ENCODE measurements around the gene MOB2. TPM values are rescaled to one million over a fixed set of nuclear protein-coding genes. Genes with fewer than 3 reads are reported as not detected.

MOB2 gene
- total RNA-seq, 1 donor from 2014 or later = 27.1 TPM

DNA sequence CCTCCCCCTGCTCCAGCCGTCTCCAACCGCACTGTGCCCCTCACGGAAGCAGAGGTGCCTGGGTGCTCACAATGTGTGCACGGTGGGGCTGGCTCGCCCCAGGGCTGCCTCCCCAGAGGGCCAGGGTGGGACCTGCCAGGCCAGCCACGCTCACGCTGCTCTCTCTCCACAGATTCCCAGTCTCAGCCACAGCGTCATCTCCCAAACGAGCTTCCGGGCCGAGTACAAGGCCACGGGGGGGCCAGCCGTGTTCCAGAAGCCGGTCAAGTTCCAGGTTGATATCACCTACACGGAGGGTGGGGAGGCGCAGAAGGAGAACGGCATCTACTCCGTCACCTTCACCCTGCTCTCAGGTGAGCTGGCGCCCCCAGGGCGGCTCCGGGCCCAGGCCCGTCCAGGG, 30.4 kb downstream of the MOB2 start:
- no peak for DNase-seq

DNA sequence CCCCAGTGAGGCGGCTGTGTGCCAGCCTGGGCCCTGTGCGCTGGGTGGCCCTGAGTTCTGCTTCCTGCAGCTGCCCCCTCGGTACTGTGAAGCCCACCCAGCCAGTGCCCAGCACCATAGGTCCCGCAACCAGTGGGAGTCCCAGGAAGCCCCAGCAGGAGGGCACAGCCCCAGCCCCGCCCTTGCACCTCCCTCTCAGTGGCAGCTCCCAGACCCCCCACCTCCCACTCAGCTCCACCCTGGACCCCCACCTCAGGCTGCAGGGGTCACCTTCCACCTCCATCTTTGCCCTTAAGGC, 30.9 kb downstream of the MOB2 start:
- DNase-seq = no peak

DNA sequence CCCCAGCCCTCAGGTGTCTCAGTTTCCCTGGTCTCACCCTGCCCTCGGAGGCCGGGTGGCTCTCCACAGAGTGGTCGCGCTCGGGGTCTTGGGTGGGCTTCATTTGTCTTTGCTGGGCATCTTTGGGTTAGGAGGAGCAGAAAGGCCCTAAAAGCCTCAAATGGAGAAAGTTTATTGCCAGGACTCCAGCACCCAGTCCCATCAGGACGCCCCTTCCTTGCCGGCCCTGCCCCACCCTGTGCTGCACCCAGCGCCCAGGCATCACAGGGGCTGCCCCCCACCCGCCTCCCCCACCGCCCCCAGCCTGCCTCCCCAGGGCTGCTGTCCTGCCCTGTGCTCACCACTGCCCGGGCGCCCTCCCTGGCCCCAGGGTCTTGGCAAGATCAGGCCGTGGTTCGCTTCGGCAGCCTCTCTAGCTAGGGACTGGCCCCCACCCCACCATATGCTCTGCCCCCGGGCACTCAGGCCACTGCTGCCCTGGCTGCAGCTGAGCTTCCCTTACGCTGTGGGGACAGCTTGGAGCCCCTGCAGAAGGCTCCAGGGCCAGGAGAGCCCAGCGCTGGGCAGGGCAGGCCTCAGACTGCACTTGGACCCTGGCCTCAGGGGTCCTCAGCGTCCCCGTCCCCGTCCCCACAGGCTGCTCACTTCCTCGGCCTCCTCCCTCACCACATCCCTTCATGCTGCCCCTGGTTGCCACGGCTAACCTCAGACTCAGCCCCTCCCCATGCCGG, 31.4 kb downstream of the MOB2 start:
- no peak for DNase-seq

DNA sequence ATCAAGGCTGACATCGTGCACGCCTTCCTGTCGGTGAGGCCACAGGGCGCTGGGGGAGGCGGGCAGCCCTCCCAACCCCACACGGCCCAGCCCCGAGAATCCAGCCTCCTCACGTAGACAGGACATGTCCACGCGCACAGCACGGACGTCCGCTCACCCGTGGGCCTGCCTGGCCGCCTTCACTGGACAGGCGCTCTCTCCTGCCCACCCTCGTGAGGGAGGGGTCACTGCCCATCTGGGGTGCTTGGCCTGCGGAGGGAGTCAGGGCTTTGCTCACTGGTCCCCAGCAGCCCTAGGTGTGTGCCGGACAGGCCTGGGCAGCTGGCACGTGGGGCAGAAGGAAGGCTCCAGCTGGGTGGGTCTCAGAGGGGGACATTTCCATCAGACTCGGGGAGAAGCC, 32.0 kb downstream of the MOB2 start:
- no peak for DNase-seq

DNA sequence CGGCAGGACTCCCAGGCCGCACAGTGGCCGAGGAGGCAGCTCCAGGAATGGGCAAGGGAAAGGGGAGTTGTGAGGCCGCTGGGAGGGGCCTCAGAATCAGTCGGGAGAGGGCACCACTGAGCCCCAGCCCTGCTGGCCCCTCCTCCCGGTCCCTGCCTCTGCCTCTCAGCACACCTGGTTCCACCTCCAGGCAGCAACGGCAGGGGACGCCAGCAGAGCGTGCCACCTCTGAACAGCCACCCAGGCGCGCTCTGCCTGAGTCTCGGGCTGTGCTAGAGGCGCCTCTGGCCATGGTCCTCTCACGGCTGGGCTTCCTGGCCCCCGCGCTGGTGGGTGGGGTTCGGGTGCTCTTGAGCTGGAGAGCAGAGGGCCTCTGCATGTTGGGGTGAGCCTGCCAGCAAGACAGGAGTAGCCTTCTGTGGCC, 33.0 kb downstream of the MOB2 start:
- peak; percentile 38 for DNase-seq

DNA sequence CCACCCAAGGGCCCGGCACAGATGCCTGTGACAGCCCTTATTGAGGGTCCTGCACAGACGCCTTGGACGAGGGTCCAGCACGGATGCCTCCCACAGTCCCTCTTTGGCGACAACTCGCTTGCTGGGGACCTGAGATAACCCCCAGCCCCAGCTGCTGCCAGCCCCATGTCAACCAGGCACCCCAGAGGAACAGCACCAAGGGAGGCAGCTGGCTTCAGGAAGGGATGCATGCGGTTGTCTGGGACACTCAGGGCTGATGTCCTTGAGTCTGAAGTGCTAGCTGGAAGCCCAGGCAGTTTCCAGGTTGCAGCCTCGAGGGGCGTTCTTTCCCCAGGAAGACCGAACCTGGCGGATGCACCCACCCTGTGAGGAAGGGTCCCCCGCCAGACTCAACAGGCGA, 33.8 kb downstream of the MOB2 start:
- DNase-seq = no peak

DNA sequence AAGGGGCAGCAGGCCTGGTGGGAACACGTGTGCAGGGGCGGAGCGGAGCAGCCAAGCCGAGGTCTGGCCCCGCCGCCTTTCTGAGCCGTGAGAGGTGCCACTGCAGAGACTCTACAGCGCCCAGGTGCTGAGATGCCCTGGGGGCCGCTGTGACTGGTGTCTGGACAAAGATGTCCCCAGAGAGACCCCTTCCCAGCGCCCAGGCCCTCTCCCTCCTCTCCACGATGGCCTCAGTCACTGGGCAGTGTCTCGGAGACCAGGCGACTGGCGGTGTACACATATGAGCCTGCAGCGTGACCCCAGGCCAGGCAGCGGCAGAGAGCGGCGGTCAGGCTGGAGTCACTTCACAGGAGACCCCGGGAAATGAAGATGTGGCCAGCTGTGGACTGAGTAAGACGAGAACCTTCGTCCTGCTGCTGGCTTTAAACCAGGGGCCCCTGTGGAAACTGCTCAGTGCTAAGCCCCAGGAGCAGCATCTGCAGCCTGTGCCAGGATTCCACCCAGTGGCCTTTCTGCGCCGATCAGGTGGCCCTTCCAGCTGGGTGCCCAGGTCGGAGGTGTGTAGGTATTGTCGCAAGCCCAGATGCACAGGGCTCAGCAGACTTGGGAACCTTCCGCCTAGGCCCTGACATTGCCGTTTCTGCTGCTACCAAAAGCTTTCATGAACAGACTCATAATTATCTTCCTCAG, 34.7 kb downstream of the MOB2 start:
- DNase-seq = no peak

DNA sequence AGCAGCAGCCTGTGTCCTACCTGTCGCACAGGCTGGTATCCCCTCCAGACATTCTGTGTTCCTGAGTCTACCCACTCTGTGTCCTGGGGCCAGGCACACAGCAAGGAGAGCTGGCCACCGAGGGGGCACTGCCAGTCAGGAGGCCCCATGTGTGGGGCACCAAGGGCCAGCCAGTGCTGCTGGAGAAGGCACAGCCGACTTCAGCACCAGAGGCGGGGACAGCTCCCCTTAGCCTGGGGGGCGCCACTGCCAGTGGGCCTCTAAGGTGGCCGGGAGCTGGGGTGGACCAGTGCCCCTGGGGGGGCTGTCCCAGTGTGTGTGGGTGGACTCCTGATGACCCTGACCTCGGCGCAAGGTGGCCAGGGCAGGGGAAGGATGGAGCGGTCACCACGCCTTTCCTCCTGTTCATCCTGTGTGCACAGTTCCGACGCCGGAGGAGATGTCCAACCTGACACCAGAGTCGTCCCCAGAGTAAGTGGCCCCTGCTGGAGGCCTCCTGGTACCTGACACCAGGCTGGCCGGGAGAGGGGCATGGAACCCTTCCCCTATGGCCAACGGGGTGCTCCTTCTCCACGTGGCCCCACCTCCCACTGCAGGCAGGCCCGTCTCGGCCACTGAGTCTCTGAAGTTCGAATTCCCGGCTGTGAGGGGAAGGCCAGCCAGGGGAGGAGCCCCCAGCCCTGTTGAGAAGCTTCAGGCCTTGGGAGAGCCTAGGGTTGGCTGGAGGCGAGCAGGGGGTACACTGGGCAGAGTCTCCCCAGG, 35.4 kb downstream of the MOB2 start:
- peak; percentile 15 for DNase-seq

DNA sequence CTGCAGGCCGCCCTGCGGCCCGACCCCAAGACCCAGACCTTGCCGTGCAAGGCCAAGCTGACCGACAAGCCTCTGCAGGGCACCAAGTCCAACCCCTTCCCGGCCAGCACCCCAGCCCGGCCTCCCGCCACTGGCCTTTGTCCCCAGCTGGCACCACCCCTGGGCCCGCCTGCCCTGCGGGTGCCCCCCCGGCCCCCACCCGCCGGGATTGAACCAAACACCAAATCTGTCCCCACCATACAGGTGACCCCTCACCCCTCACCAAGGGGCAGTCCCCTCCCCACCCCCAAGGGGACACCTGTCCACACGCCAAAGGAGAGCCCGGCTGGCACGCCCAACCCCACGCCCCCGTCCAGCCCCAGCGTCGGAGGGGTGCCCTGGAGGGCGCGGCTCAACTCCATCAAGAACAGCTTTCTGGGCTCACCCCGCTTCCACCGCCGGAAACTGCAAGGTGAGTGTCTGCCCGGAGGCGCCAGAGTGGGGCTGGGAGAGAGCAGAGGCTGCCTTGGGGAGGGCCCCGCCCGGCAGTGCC, 36.2 kb downstream of the MOB2 start:
- DNase-seq = no peak

DNA sequence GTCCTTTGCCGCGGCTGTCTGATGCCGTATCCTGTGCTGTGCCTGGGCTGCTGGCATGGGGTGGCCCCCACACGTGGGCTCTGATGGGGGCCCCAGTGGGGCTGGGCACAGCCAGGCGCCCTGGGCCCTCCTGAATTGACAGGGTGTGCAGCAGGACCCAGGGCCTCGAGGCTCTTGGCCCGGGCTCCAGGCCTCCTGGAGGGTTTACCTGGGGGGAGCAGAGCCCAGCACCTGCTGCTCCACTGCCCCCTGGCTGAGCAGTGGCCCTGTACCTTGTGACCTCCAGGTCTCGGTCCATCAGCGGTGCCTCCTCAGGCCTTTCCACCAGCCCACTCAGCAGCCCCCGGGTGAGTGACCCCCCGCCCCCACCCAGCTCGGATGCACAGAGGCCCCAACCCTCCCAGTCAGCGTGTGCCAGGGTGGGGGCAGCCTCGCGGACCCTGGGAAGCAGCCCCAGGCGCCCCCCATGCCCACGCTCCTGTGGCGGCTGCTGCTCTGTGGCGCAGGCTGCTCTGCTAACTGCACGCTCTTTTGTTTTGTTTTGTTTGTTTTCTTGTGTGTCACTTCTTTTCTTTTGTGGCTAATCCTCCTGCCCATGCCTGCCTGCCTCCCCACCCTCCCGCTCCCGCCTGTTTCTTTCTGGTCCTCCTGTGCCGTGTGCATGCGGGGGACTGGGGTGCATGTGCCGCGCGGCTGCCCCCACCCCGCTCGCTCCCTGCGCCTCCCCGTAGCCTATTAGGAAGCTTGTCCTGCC, 36.9 kb downstream of the MOB2 start:
- DNase-seq = no peak

DNA sequence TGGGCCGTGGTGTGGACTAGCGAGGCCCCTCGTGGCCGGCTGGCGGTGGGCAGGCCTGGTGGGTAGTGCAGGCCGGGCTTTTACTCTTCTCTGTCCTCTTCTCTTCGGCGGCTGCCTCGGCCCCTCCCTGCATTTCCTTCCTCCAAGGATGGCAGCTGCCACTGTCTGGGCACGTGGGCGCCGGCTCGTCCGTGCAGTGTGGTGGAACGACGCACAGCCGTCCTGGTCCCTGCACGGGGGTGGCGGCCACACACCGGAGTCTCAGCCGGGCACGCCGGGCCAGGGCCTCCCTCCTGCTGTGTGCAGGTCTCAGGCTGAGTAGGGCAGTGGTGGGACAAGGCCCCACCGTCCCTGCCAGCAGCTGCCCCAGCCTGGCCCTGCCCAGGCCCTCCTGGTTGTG, 37.7 kb downstream of the MOB2 start:
- no peak for DNase-seq

DNA sequence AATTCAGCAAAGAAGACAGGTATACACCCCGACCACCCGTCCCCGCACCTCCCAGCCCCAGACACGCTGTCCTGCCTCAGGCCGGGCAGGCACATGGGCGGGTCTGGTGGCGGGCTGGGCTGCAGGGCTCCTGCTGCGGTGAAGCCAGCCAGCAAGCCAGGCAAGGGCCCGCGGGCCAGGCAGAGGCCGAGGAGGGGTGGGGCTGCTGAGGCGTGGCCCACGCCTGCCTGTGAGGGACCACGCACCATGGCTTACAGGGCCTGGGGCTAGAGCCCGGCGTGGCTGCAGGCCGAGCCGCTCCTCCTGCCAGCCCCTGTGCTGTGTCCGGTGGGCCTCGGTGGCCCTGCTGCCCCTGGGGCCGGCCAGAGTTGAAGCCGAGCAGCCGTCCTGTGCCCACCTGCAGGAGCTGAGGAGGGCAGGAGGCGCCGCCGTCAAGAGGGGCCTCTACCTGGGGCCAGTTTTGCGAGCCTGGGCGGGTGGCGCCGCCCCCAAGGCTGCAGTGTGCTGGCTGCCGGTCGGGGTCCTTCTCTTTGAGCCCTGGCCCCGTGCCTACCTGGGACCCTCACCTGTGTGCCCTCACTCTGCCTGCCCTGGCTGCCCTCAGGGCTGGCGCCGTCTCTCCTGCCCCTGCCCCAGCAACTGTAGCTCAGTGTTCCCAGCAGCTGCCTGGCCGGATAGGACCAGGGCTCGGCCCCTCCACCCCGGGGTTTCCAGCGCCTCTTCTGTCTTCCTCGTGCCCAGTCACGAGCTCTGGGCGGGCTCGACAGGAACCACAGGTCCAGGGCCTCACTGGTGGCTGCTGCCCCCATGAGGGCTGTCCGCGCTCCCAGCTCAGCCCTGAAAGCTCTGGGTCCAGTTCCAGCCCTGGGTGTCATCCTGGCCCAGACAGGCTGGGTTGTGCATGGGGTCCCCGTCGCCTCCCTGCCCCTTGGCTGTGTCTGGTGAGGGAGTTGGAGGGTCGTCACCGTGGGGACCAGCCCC, 38.4 kb downstream of the MOB2 start:
- no peak for DNase-seq

DNA sequence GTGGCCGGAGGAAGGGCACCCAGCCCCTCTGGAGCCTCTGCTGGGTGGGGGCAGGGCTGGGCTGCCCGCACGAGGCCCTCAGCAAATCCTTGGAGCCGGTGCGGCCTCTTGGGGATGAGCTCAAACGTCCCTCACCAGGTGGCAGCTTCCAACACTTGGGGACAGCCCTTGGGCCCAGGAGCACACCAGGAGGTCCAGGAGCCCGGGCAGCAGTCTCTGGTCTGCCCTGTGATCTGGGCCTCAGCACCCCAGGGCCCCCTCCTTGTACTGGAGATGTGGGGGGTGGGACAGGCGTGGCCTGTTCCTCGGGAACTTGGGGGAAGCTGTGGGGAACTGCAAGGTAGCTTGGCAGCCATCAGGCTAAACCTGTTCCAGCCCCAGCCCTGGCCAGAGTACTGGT, 40.0 kb downstream of the MOB2 start:
- no peak for DNase-seq

DNA sequence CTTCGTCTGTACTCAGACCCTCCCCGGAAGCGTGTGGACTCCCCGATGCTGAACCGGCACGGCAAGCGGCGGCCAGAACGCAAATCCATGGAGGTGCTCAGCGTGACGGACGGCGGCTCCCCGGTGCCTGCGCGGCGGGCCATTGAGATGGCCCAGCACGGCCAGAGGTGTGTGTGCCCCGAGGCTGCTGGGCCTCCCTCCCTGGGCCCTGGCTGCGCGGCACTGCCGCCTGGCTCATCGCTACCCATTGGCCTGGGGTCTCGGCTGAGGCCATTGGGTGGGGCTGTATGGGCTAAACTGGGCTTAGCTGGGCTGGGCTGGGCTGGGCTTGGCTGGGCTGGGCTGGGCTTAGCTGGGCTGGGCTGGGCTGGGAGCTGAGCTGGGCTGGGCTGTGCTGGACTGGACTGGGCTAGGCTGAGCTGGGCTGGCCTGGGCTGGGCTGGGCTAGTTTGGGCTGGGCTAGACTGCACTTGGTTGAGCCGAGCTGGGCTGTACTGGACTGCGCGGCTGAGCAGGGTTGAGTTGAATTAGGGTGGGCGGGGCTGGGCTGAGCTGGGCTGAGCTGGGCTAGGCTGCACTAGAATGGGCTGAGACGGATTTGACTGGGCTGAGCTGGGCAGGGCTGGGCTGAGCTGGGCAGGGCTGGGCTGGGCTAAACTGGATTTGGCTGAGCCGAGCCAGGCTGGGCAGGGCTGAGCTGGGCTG, 40.7 kb downstream of the MOB2 start:
- DNase-seq = no peak

DNA sequence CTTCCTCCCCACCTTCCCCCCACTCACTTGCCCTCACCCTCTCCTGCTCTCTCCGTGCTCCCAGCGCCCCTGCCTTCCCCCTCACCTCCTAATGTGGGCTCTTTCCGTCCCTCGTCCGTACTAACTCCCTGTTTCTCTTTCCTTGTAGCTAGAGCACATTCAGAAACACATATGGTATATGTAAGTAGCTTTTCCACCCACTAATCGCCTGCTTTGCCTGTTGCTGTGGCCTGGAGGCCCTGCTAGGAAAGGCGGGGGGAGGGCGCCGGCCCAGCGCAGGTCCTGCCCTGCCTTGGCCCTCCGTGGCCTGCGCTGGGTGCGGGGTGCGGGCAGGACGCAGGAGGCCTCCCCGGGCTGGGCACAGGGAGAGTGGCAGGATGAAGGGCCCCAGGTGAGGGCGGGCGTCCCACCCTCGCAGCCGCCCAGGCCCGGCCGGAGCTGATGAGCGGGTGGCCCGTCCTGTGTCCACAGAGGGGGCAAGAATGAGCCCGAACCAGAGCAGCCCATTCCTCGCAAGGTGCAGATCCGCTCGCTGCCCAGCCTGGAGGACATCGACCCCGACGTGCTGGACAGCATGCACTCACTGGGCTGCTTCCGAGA, 41.7 kb downstream of the MOB2 start:
- DNase-seq = no peak

DNA sequence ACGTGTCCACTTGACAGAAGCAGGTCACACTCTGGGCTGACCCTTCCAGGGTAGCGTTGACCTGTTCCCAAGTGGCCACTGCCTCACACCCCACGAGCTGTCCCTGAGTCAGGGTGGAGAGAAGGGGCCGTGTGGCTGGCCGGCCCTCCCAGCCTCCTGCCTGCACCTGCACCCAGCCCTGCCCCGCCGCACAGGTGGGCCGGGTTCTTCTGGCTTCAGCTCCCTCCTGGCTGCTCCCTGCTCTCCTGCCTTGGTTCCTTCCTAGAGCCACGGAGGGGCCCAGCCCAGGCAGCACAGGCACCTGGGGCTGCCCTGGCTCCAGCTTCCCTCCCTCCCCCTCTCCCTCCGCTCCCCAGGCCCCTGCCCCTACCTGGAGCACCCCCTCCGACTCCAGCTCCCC, 42.3 kb downstream of the MOB2 start:
- DNase-seq = no peak

DNA sequence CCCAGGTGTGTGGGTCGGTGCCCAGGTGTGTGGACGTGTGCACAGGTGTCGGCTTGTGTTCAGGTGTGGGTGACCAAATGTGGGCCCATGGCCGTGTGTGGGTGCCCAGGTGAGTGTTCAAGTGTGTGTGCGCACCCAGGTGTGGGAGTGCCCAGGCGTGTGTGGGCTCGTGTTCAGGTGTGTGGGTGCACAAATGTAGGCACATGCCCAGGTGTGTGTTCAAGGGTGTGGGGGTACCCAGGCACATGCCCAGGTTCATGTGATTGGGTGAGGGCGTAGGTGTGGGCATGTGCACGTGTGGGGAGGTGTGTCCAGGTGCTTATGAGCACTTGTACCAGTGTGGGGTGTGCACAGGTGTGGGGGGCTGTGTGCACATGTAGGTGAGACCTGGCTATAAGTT, 42.8 kb downstream of the MOB2 start:
- DNase-seq = no peak

DNA sequence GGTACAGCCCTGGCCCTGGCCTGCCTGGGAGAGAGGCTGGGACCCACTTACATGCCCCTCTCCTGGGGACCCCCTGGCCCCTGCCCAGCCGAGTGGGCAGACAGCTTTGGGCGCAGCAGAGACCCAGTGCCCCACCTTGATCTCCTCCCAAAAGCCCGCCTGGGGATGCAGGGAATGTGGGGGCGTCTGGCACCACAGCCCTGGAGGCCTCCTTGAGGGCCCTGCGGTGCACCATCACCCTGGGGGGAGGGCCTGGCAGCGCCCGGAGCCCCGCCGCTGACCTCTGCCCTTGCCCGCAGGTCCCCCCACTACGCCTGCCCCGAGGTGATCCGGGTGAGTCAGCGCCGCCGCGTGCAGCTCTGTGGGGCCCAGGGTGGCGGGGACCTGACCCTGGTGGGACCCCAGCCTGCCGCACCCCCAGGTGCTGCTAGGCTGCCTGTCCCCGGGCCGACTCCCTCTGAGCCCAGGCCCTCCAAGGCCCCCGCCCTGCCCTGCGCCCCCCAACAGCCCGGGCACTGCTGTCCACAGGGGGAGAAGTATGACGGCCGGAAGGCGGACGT, 43.7 kb downstream of the MOB2 start:
- DNase-seq = no peak

DNA sequence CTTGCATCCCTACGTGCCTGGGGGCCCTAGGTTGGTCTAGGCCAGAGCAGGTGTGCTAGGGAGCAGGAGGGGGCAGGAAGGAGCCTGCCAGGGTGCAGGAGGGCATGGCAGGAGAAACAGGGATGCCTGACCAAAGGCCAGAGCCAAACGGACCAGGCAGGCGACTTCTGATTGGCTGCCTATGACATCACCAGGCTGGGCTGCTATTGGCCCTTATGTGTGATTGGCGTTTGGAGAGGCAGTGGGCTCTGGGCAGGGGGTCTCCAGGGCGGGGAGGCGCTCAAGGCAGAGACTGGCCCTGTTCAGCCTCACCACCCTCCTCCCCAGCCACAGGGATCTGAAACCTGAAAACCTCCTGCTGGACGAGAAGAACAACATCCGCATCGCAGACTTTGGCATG, 44.4 kb downstream of the MOB2 start:
- peak; percentile 12 for DNase-seq

DNA sequence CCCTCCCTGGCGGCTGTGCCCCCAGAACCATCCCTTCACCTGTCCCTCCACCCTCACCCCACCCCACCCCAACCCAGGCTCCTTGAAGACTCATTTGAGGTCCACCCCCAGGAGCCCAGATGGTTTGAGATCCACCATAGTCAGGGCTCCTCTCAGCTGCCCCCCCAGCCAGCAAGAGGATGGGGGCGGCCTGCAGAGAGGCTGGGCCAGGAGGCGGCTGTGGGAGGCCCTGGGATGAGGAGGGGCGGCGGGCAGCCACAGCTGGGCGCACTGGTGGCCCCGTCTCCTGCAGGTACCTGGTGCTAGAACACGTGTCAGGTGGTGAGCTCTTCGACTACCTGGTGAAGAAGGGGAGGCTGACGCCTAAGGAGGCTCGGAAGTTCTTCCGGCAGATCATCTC, 46.1 kb downstream of the MOB2 start:
- no peak for DNase-seq
